ENCODE measurements around the gene TENM4. TPM values are rescaled to one million over a fixed set of nuclear protein-coding genes. Genes with fewer than 3 reads are reported as not detected.

The TENM4 gene
- polyA plus RNA-seq, 1 of the 3 experiments (the other 2 are of a cell fraction) = 16.7 TPM

DNA sequence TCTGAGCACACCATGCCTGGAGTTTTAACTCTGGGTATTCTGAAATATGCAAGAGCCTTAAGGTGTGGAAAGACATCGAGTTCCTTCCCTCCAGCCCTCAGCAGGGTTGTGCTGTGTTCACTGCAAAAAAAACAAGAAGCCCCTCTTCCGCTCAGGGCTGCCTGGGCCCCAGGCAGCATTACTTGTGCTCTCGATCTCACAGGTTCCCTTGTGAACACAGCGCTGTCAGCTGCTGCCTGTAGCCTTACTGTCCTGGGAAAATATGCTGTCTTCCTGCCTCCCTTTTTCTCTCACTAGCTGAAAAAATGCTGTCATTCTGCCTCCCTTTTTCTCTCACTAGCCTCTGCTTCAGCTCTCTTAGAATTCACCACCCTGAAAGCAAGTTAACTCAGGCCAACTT, 15.7 kb upstream of the TENM4 start (continued):
- no peak for TF ChIP-seq CTCF (IDR thresholded peaks at IDR 0.05)
- TF ChIP-seq TCF12 (IDR thresholded peaks at IDR 0.05) = no peak
- TF ChIP-seq, protein P1, sequence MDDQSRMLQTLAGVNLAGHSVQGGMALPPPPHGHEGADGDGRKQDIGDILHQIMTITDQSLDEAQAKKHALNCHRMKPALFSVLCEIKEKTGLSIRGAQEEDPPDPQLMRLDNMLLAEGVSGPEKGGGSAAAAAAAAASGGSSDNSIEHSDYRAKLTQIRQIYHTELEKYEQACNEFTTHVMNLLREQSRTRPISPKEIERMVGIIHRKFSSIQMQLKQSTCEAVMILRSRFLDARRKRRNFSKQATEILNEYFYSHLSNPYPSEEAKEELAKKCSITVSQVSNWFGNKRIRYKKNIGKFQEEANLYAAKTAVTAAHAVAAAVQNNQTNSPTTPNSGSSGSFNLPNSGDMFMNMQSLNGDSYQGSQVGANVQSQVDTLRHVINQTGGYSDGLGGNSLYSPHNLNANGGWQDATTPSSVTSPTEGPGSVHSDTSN (IDR thresholded peaks at IDR 0.05) = no peak
- no peak for TF ChIP-seq POLR2AphosphoS5 (IDR thresholded peaks at IDR 0.05; ENCODE audit: low read depth, low read length)
- TF ChIP-seq NRF1 (IDR thresholded peaks at IDR 0.05; ENCODE audit: low read depth, low read length) = no peak
- no peak for TF ChIP-seq CHD2 (IDR thresholded peaks at IDR 0.05; ENCODE audit: low read length, partially characterized antibody)
- no peak for TF ChIP-seq GATA2 (CRISPR knock-in tag; IDR thresholded peaks at IDR 0.05)
- TF ChIP-seq, protein P2, sequence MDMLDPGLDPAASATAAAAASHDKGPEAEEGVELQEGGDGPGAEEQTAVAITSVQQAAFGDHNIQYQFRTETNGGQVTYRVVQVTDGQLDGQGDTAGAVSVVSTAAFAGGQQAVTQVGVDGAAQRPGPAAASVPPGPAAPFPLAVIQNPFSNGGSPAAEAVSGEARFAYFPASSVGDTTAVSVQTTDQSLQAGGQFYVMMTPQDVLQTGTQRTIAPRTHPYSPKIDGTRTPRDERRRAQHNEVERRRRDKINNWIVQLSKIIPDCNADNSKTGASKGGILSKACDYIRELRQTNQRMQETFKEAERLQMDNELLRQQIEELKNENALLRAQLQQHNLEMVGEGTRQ (IDR thresholded peaks at IDR 0.05; ENCODE audit: borderline replicate concordance, low read depth, low read length) = no peak
- no peak for TF ChIP-seq ELF1 (IDR thresholded peaks at IDR 0.05)
- TF ChIP-seq FOXJ3 (CRISPR knock-in tag; IDR thresholded peaks at IDR 0.05) = no peak
- TF ChIP-seq RCOR1 (IDR thresholded peaks at IDR 0.05; ENCODE audit: low read length) = no peak

DNA sequence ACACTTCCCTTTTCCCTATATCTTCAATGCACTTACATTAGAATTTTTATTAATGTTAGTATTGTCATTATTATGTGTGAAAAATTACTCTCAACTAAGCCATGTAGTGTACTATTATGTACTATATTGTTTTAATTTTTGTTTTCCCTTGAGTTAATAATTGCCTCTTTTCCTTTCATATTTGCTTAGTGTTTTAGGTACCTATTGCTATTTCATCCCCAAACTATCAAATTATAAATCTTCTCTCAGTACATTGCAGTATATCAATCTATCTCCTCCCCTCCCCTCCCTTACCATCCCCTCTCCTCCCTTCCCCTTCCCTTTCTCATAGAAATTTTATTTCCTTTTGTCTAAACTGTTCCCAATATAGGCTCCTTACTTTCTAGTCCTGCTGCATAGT, 12.8 kb upstream of the TENM4 start:
- H2AFZ ChIP-seq (ENCODE audit: low read depth) = no peak overlapping the region
- CTCF ChIA-PET = interaction anchor here (0.9 kb wide), 1 partner anchor 808 kb away, joined by 3 read pairs; no protein-coding TSS in a partner anchor
- no peaks in the 10 kb centered on the region for H3K27me3 ChIP-seq (ENCODE audit: insufficient read depth)
- H4K20me1 ChIP-seq (ENCODE audit: insufficient read depth) = no peaks in the 10 kb centered on the region
- H3K9me3 ChIP-seq = no peaks in the 10 kb centered on the region; the same call in 1 of the 2 replicates
- H3K36me3 ChIP-seq (replicated peaks in 1 of 2; ENCODE audit: control insufficient read depth in 1 of 2, insufficient read depth in 2 of 2, low read length in 1 of 2) = no peaks in the 10 kb centered on the region
- no peak for TF ChIP-seq POLR2AphosphoS5 (IDR thresholded peaks at IDR 0.05; ENCODE audit: low read depth, low read length)
- no peak for TF ChIP-seq YY1 (IDR thresholded peaks at IDR 0.05; ENCODE audit: low read depth)
- no peak for TF ChIP-seq CTCF (IDR thresholded peaks at IDR 0.05)
- no peak for TF ChIP-seq IRF3 (IDR thresholded peaks at IDR 0.05; ENCODE audit: low read depth, low read length)
- TF ChIP-seq, protein P3, sequence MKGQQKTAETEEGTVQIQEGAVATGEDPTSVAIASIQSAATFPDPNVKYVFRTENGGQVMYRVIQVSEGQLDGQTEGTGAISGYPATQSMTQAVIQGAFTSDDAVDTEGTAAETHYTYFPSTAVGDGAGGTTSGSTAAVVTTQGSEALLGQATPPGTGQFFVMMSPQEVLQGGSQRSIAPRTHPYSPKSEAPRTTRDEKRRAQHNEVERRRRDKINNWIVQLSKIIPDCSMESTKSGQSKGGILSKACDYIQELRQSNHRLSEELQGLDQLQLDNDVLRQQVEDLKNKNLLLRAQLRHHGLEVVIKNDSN (IDR thresholded peaks at IDR 0.05; ENCODE audit: borderline replicate concordance, low read depth) = no peak
- TF ChIP-seq GABPA (IDR thresholded peaks at IDR 0.05; ENCODE audit: low read depth) = no peak
- TF ChIP-seq, protein P4, sequence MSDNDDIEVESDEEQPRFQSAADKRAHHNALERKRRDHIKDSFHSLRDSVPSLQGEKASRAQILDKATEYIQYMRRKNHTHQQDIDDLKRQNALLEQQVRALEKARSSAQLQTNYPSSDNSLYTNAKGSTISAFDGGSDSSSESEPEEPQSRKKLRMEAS (IDR thresholded peaks at IDR 0.05; ENCODE audit: low read depth) = no peak
- TF ChIP-seq TCF12 (IDR thresholded peaks at IDR 0.05) = no peak
- TF ChIP-seq, protein P1 (IDR thresholded peaks at IDR 0.05) = no peak
- no peak for TF ChIP-seq FOXJ3 (CRISPR knock-in tag; IDR thresholded peaks at IDR 0.05)
- no peak for TF ChIP-seq EZH2phosphoT487 (IDR thresholded peaks at IDR 0.05; ENCODE audit: borderline replicate concordance, low read depth)
- TF ChIP-seq CHD2 (IDR thresholded peaks at IDR 0.05; ENCODE audit: low read length, partially characterized antibody) = no peak
- TF ChIP-seq FOXM1 (IDR thresholded peaks at IDR 0.05; ENCODE audit: low read depth) = no peak
- TF ChIP-seq, protein P2 (IDR thresholded peaks at IDR 0.05; ENCODE audit: borderline replicate concordance, low read depth, low read length) = no peak
- no peak overlapping the region for H3K9ac ChIP-seq
- no peak overlapping the region for H3K4me3 ChIP-seq (ENCODE audit: low read depth in 2 of 2, low read length in 1 of 2)
- H3K4me1 ChIP-seq (ENCODE audit: control insufficient read depth in 1 of 2, insufficient read depth in 2 of 2, low read depth in 1 of 2, low read length in 1 of 2) = no peaks in the 10 kb centered on the region
- no peaks in the 10 kb centered on the region for H3K9me2 ChIP-seq
- no peak overlapping the region for H3K27ac ChIP-seq (ENCODE audit: low read depth in 2 of 2, low read length in 1 of 2)
- no peaks in the 10 kb centered on the region for H3F3A ChIP-seq (replicated peaks; ENCODE audit: insufficient read depth)
- POLR2A ChIA-PET = no interaction called here
- no peak overlapping the region for H3K4me2 ChIP-seq
- no peak for DNase-seq
- H3K79me2 ChIP-seq (ENCODE audit: insufficient read depth) = no peaks in the 10 kb centered on the region

Measured in SK-N-SH (cell line).